HepG2 (cell line): Measurements from ENCODE around the gene JMJD7. TPM values are rescaled to one million over a fixed set of nuclear protein-coding genes. Genes with fewer than 3 reads are reported as not detected.

Experiments used
- ATAC-seq: fragments of 200-7000 bp; cut with Tn5 transposase; 3 replicates; pipeline ENCODE4 v1.9.1; 2020; ENCODE audit warnings: mild to moderate bottlenecking, moderate library complexity
- BruUV-seq: library from RNA; stranded (reverse); fragments of 400-500 nt; replicated peaks from 2 replicates; lab custom pipeline; 2021; lab: Mats Ljungman, UMichigan
- CTCF ChIA-PET: fragments of 300-600 bp; formaldehyde crosslinking; extraction: SDS; loops from one replicate; lab custom pipeline; 2021; ENCODE audit warnings: low total read pairs, inconsistent platforms, low intra/inter-chr PET ratio; lab: Yijun Ruan, JAX
- POLR2A ChIA-PET: fragments of 350-600 bp; sonication (Branson Sonifier 250); formaldehyde crosslinking; loops from one replicate; lab custom pipeline; 2020; ENCODE audit warnings: antibody characterized with exemption, inconsistent platforms; lab: Yijun Ruan, JAX
- DNase-seq: peaks from one replicate; pipeline ENCODE4 v3.0.0-alpha.2; 2015; ENCODE audit warnings: low spot score
- FAIRE-seq: peaks from 3 replicates; lab custom pipeline; 2011; peaks lifted over from hg19 to GRCh38; lab: Jason Lieb, UNC
- H2AFZ ChIP-seq: one replicate; pipeline ENCODE4 v1.6.1; 2011; ENCODE audit warnings: low read length, inconsistent platforms
- H3K27ac ChIP-seq: fragments of 300-600 bp; 3 replicates; pipeline ENCODE4 v1.8.0; 2011; ENCODE audit warnings: mixed run types, mild to moderate bottlenecking, mixed read lengths, low read length, inconsistent platforms; ENCODE audit not compliant: insufficient read depth; ENCODE audit errors: extremely low read length
- H3K27me3 ChIP-seq, 2 experiments: fragments of 200-600 bp in 1 of 2; 2 replicates in 1 of 2; 3 replicates in 1 of 2; pipeline versions ENCODE4 v1.6.0 to v1.8.0; 2011; ENCODE audit warnings: low read length in 2 of 2, mild to moderate bottlenecking in 2 of 2, moderate library complexity in 2 of 2, inconsistent platforms in 1 of 2; ENCODE audit not compliant: insufficient read depth in 2 of 2, control insufficient read depth in 1 of 2
- H3K36me3 ChIP-seq, 2 experiments: fragments of 200-600 bp in 1 of 2; replicated peaks in 1 of 2; 2 replicates in 1 of 2; 3 replicates in 1 of 2; pipeline versions ENCODE4 v1.5.1 to v1.8.0; 2011; ENCODE audit warnings: low read length in 2 of 2, inconsistent platforms in 1 of 2; ENCODE audit not compliant: insufficient read depth in 2 of 2, control insufficient read depth in 1 of 2
- H3K4me1 ChIP-seq: 2 replicates; pipeline ENCODE4 v1.5.1; 2012; ENCODE audit warnings: low read length, inconsistent platforms; ENCODE audit not compliant: insufficient read depth
- H3K4me2 ChIP-seq: 2 replicates; pipeline ENCODE4 v1.6.0; 2011; ENCODE audit warnings: low read depth, low read length, inconsistent platforms
- H3K4me3 ChIP-seq, 3 experiments: fragments of 200-600 bp in 1 of 3; sonication (generic), shearing (Covaris generic) in 1 of 3; replicated peaks in 1 of 3; 2 replicates each; pipeline ENCODE4 v1.5.1; 2011 to 2016; ENCODE audit warnings: low read length in 3 of 3, inconsistent platforms in 2 of 3, low read depth in 2 of 3, mild to moderate bottlenecking in 2 of 3, control low read depth in 1 of 3, mixed read lengths in 1 of 3; ENCODE audit not compliant: insufficient read depth in 1 of 3
- H3K79me2 ChIP-seq: one replicate; pipeline ENCODE4 v1.6.1; 2011; ENCODE audit warnings: low read length, inconsistent platforms; ENCODE audit not compliant: insufficient read depth
- H3K9ac ChIP-seq: 2 replicates; pipeline ENCODE4 v1.6.0; 2011; ENCODE audit warnings: mild to moderate bottlenecking, low read depth, low read length, inconsistent platforms; ENCODE audit not compliant: insufficient read depth
- H3K9me3 ChIP-seq: 2 replicates; pipeline ENCODE4 v1.5.1; 2012; ENCODE audit warnings: mild to moderate bottlenecking, low read length
- H4K20me1 ChIP-seq: 2 replicates; pipeline ENCODE4 v1.6.0; 2011; ENCODE audit warnings: inconsistent platforms, mild to moderate bottlenecking, low read length, moderate library complexity; ENCODE audit not compliant: insufficient read depth
- AHR ChIP-seq: IDR thresholded peaks from 2 replicates; pipeline ENCODE4 v1.6.1; 2018; ENCODE audit warnings: missing genetic modification reagents, missing compliant biosample characterization
- HES4 ChIP-seq: sonication (generic); formaldehyde crosslinking; IDR thresholded peaks from 2 replicates; pipeline ENCODE4 v1.9.0; 2021; ENCODE audit warnings: mild to moderate bottlenecking, missing genetic modification reagents, borderline replicate concordance
- MYC ChIP-seq: sonication (generic); formaldehyde crosslinking; IDR thresholded peaks from 2 replicates; pipeline ENCODE4 v1.9.0; 2021; ENCODE audit warnings: missing genetic modification reagents, borderline replicate concordance
- ZBTB33 ChIP-seq: sonication (generic); formaldehyde crosslinking; IDR thresholded peaks from 2 replicates; pipeline ENCODE4 v1.4.0; 2020; ENCODE audit warnings: missing genetic modification reagents
- ZNF343 ChIP-seq: sonication (generic); formaldehyde crosslinking; IDR thresholded peaks from 2 replicates; pipeline ENCODE4 v1.4.0; 2020; ENCODE audit warnings: mild to moderate bottlenecking, missing genetic modification reagents
- WGBS: methylation state at CpG from one replicate; pipeline ENCODE4 v1.1.6; 2017; ENCODE audit warnings: low lambda C conversion rate; 5-methylcytosine and 5-hydroxymethylcytosine counted together
- in situ Hi-C: cut with HindIII; loops from 2 replicates; pipeline ENCODE4 v1.10.0; 2017; ENCODE audit warnings: low pct_unique_long_range_greater_than_20kb; ENCODE audit not compliant: extremely low pct_ligation_motif_present
- intact Hi-C: fragments of 100-400 bp; cut with micrococcal nuclease; formaldehyde crosslinking; loops from one replicate; pipeline ENCODE4 v1.10.0; 2022; ENCODE audit not compliant: unreplicated experiment
- polyA plus RNA-seq, 8 experiments: library from polyadenylated mRNA; depleted of rRNA in 3 of 8; stranded (reverse) in 7 of 8; unstranded in 1 of 8; fragments of >200 nt; fragmentation: Illumina TruSeq in 4 of 8; extraction: Trizol in 4 of 8; gene quantifications; 2 replicates each; pipeline versions ENCODE4 v1.2.1 to v1.2.3, GENCODE V29; 2011 to 2016; ENCODE audit warnings: low read depth in 4 of 8, missing spikeins in 1 of 8, mixed read lengths in 1 of 8; ENCODE audit not compliant: insufficient read depth in 1 of 8
- total RNA-seq, 5 experiments: library from RNA; depleted of rRNA; stranded (reverse); fragments of >200 nt; fragmentation: Illumina TruSeq; extraction: Trizol; gene quantifications; 2 replicates each; pipeline ENCODE4 v1.2.3, GENCODE V29; 2016; ENCODE audit warnings: low read depth in 1 of 5

Gene JMJD7
- total and polyA plus RNA-seq, 2 of the 13 experiments (the other 11 are each of a cell fraction or from before 2014, with no cell fraction given): 6.4 to 7.1 TPM

DNA sequence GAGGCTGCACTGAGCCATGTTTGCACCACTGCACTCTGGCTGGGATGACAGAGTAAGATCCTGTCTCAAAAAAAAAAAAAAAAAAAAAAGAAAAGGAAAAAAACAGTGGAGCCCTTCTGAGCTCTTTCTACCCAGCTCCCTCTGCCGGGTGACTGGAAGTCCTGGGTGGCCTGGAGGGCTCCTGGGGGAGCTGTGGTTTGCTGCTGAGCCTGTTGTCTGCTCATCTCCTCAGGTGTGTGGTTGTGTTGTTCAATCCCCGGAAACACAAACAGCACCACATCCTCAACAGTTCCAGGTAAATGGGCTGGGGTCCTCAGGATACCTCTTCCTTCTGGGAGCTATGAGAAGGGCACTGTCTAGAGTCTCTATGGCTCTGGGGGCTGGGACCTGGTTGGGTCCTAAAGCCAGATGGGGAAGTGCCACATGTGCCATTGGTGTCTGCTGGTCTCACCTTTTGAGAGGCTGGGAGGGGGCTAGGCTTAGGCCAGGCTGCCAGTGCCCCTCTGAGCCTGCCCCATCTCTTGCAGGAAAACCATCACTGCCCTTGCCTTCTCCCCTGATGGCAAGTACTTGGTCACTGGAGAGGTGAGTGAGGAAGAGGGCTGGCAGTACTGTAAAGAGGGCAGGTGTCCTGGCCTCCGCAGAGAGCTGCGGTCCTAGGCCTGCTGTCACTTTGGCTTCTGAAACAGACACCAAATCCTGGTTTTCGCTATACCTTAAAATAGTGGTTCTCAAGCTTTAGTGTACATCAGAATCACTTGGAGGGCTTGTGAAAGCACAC is 17.1 kb upstream of the JMJD7 start:
- in situ Hi-C loops: loop anchor here (5.0 kb wide), 1 partner anchor 39 kb away; the partner anchor contains the start of gene MAPKBP1

More for the DNA sequence above, 17.1 kb upstream of the JMJD7 start:
- Histone ChIP-seq H3K79me2 (no peaks in the 10 kb centered on the region), H4K20me1 (no peaks in the 10 kb centered on the region), H3K9me3 (no peaks in the 10 kb centered on the region), H3K36me3 (peaks cover 3 to 7% of the 10 kb centered on the region in 2 experiments; a peak in 1 of 5 replicates), H3K4me3 (no peak overlapping the region), H2AFZ (no peak overlapping the region), H3K27ac (no peak overlapping the region), H3K4me2 (no peak overlapping the region)
- ATAC-seq: peak; percentile 15
- no TSS peak for BruUV-seq
- WGBS: 100% methylated on average over 5 of the region's 5 CpGs
- intact Hi-C loops: loop anchor here (1.0 to 5.0 kb wide), 2 partner anchors 39 to 249 kb away; no protein-coding TSS in a partner anchor
- CTCF ChIA-PET: interaction anchor here (4.8 kb wide), 1 partner anchor 38 kb away, joined by 98 read pairs; the partner anchor contains the start of gene MAPKBP1
- DNase-seq: no peak
- TF ChIP-seq HES4 (CRISPR knock-in tag) (0 out of 2 replicates have a peak, but pooled peaks have one; percentile 25), AHR (0 out of 2 replicates have a peak, but pooled peaks have one; percentile 8), ZBTB33 (no peak), ZNF343 (CRISPR knock-in tag) (no peak), MYC (CRISPR knock-in tag) (peak; percentile 12; the same call in 1 of the 2 replicates)
- TF ChIP-seq, all 625 proteins: peak for 3
- POLR2A ChIA-PET: interaction anchor here (1.4 to 3.4 kb wide), 2 partner anchors 37 to 267 kb away, joined by 3 to 20 read pairs; partner anchors contain the start of genes MAPKBP1 and RPAP1
- H3K27me3 ChIP-seq: no peaks in the 10 kb centered on the region
- no peak for FAIRE-seq
- no peaks in the 10 kb centered on the region for H3K4me1 ChIP-seq
- H3K9ac ChIP-seq: no peak overlapping the region
